Esophagus squamous epithelium (tissue), 4 donors: ENCODE measurements around the gene LPO.

Experiments used
- CTCF ChIP-seq, 6 experiments: fragments of 450-650 bp in 4 of 6; fragments of 200-600 bp in 2 of 6; sonication (generic) in 2 of 6; IDR thresholded peaks; one replicate each; pipeline ENCODE4 v1.5.1; 2016 to 2019; ENCODE audit warnings: antibody characterized with exemption in 6 of 6, mild to moderate bottlenecking in 4 of 6, moderate library complexity in 4 of 6
- POLR2A ChIP-seq, 4 donors: fragments of 450-650 bp; IDR thresholded peaks; one replicate each; pipeline ENCODE4 v1.6.1; 2017; ENCODE audit warnings: antibody characterized with exemption in 4 of 4, mild to moderate bottlenecking in 4 of 4, moderate library complexity in 3 of 4

- TF ChIP-seq CTCF (IDR thresholded peaks at IDR 0.05) (no peak), POLR2A (IDR thresholded peaks at IDR 0.05) (no peak)
These were observed 78.0 kb downstream of the LPO start for GRCh38 chr17:58316260-58316960.
